GM12878 (cell line): ENCODE data around the gene SLCO1A2. TPM values are rescaled to one million over a fixed set of nuclear protein-coding genes. Genes with fewer than 3 reads are reported as not detected.

Source experiments
- ATAC-seq: fragments of 200-7000 bp; cut with Tn5 transposase; 3 replicates; pipeline ENCODE4 v1.9.1; 2020; ENCODE audit warnings: mild to moderate bottlenecking, moderate library complexity
- BruUV-seq: library from RNA; stranded (reverse); fragments of 400-500 nt; replicated peaks from 2 replicates; lab custom pipeline; 2021; lab: Mats Ljungman, UMichigan
- CTCF ChIA-PET: fragments of 300-600 bp; sonication (Branson Sonifier 250); formaldehyde crosslinking; extraction: SDS; loops from one replicate; lab custom pipeline; 2021; ENCODE audit warnings: inconsistent platforms; lab: Yijun Ruan, JAX
- POLR2A ChIA-PET: fragments of 350-600 bp; formaldehyde crosslinking; extraction: SDS; loops from one replicate; lab custom pipeline; 2021; ENCODE audit warnings: inconsistent platforms; lab: Charles Lee
- RAD21 ChIA-PET: fragments of 300-600 bp; sonication (Branson Sonifier 250); formaldehyde crosslinking; loops from one replicate; lab custom pipeline; 2023; ENCODE audit warnings: antibody characterized with exemption; ENCODE audit not compliant: unreplicated experiment; lab: Charles Lee
- SMC1A ChIA-PET: fragments of 300-600 bp; sonication (Branson Sonifier 250); formaldehyde crosslinking; loops from one replicate; lab custom pipeline; 2023; ENCODE audit not compliant: unreplicated experiment, uncharacterized antibody; lab: Charles Lee
- DNase-seq: peaks from one replicate; pipeline ENCODE4 v3.0.0-alpha.2; 2011; ENCODE audit warnings: low read depth, low spot score
- FAIRE-seq: peaks from 3 replicates; lab custom pipeline; 2011; peaks lifted over from hg19 to GRCh38; lab: Jason Lieb, UNC
- H2AFZ ChIP-seq: 2 replicates; pipeline ENCODE4 v1.6.0; 2011; ENCODE audit warnings: low read depth, low read length, control low read depth; ENCODE audit not compliant: control insufficient read depth
- H3K27ac ChIP-seq: 2 replicates; pipeline ENCODE4 v1.5.1; 2011; ENCODE audit warnings: control low read depth; ENCODE audit not compliant: control insufficient read depth, insufficient read depth
- H3K27me3 ChIP-seq, 2 experiments: replicated peaks in 1 of 2; 2 replicates each; pipeline versions ENCODE4 v1.6.0 to v1.6.1; 2011; ENCODE audit warnings: low read length in 1 of 2; ENCODE audit not compliant: control insufficient read depth in 2 of 2, insufficient read depth in 2 of 2
- H3K36me3 ChIP-seq, 2 experiments: 2 replicates each; pipeline ENCODE4 v1.5.1; 2011; ENCODE audit warnings: low read length in 1 of 2; ENCODE audit not compliant: control insufficient read depth in 2 of 2, insufficient read depth in 2 of 2
- H3K4me1 ChIP-seq: 2 replicates; pipeline ENCODE4 v1.6.1; 2011; ENCODE audit warnings: mild to moderate bottlenecking, low read length, moderate library complexity, mixed read lengths; ENCODE audit not compliant: control insufficient read depth, insufficient read depth
- H3K4me2 ChIP-seq: 2 replicates; pipeline ENCODE4 v1.6.0; 2011; ENCODE audit warnings: control low read depth; ENCODE audit not compliant: control insufficient read depth, insufficient read depth
- H3K4me3 ChIP-seq: fragments of 200-600 bp; sonication (generic); 2 replicates; pipeline ENCODE4 v1.5.1; 2016
- H3K79me2 ChIP-seq: 2 replicates; pipeline ENCODE4 v1.6.0; 2011; ENCODE audit warnings: low read length; ENCODE audit not compliant: control insufficient read depth, insufficient read depth
- H3K9ac ChIP-seq: 2 replicates; pipeline ENCODE4 v1.8.0; 2011; ENCODE audit warnings: low read length, control low read depth, mixed read lengths; ENCODE audit not compliant: control insufficient read depth, insufficient read depth
- H3K9me3 ChIP-seq: replicated peaks from 3 replicates; pipeline ENCODE4 v1.5.1; 2011; ENCODE audit warnings: mild to moderate bottlenecking, low read length; ENCODE audit not compliant: control insufficient read depth, insufficient read depth
- H4K20me1 ChIP-seq: 2 replicates; pipeline ENCODE4 v1.6.0; 2011; ENCODE audit not compliant: control insufficient read depth, insufficient read depth
- ATF2 ChIP-seq: IDR thresholded peaks from 2 replicates; pipeline ENCODE4 v1.6.1; 2012; ENCODE audit warnings: low read length, inconsistent platforms
- ATF7 ChIP-seq: fragments of 450-650 bp; IDR thresholded peaks from 2 replicates; pipeline ENCODE4 v1.6.1; 2016; ENCODE audit warnings: low read depth, mild to moderate bottlenecking
- CHD4 ChIP-seq: fragments of 200-600 bp; sonication (generic); IDR thresholded peaks from 2 replicates; pipeline ENCODE4 v1.6.1; 2016; ENCODE audit warnings: mild to moderate bottlenecking
- E4F1 ChIP-seq: fragments of 450-650 bp; IDR thresholded peaks from 2 replicates; pipeline ENCODE4 v1.6.1; 2018; ENCODE audit warnings: borderline replicate concordance, mild to moderate bottlenecking; ENCODE audit not compliant: partially characterized antibody
- EGR1 ChIP-seq, 2 experiments: IDR thresholded peaks; 1 replicate in 1 of 2; 2 replicates in 1 of 2; pipeline ENCODE4 v1.6.1; 2011 to 2012; ENCODE audit warnings: low read depth in 2 of 2, low read length in 2 of 2, borderline replicate concordance in 1 of 2, mild to moderate bottlenecking in 1 of 2, moderate library complexity in 1 of 2
- ESRRA ChIP-seq: IDR thresholded peaks from 2 replicates; pipeline ENCODE4 v1.6.1; 2012; ENCODE audit warnings: mild to moderate bottlenecking, low read length, improper control_type of control experiment
- IRF3 ChIP-seq: fragments of 450-650 bp; IDR thresholded peaks from 2 replicates; pipeline ENCODE4 v1.6.1; 2014; ENCODE audit warnings: mild to moderate bottlenecking
- KLF5 ChIP-seq: fragments of 450-650 bp; IDR thresholded peaks from 2 replicates; pipeline ENCODE4 v1.6.1; 2014; ENCODE audit warnings: mild to moderate bottlenecking; ENCODE audit not compliant: partially characterized antibody
- MTA3 ChIP-seq: IDR thresholded peaks from 2 replicates; pipeline ENCODE4 v1.6.1; 2012; ENCODE audit warnings: low read length, inconsistent platforms, borderline replicate concordance
- NFYB ChIP-seq: IDR thresholded peaks from 2 replicates; pipeline ENCODE4 v1.6.1; 2011; ENCODE audit warnings: low read depth, mild to moderate bottlenecking, low read length, improper control_type of control experiment, moderate library complexity; ENCODE audit not compliant: insufficient read depth
- NR2C1 ChIP-seq: fragments of 450-650 bp; IDR thresholded peaks from 2 replicates; pipeline ENCODE4 v1.6.1; 2017; ENCODE audit warnings: antibody characterized with exemption, mild to moderate bottlenecking, moderate library complexity
- POLR2A ChIP-seq: IDR thresholded peaks from 2 replicates; pipeline ENCODE4 v1.6.1; 2011; ENCODE audit warnings: low read depth, mild to moderate bottlenecking, low read length
- SIN3A ChIP-seq: IDR thresholded peaks from 2 replicates; pipeline ENCODE4 v1.6.1; 2012; ENCODE audit warnings: low read depth, low read length, improper control_type of control experiment
- SIX5 ChIP-seq: IDR thresholded peaks from 2 replicates; pipeline ENCODE4 v1.6.1; 2011; ENCODE audit warnings: mild to moderate bottlenecking, low read depth, low read length, moderate library complexity; ENCODE audit not compliant: severe bottlenecking
- SUPT20H ChIP-seq: IDR thresholded peaks from 2 replicates; pipeline ENCODE4 v1.6.1; 2011; ENCODE audit warnings: low read depth, mild to moderate bottlenecking, low read length, moderate library complexity, borderline replicate concordance; ENCODE audit not compliant: control insufficient read depth
- USF2 ChIP-seq: IDR thresholded peaks from 2 replicates; pipeline ENCODE4 v1.6.1; 2011; ENCODE audit warnings: low read depth, low read length, improper control_type of control experiment, borderline replicate concordance
- YBX1 ChIP-seq: fragments of 450-650 bp; IDR thresholded peaks from 2 replicates; pipeline ENCODE4 v1.6.1; 2016; ENCODE audit warnings: antibody characterized with exemption
- WGBS: methylation state at CpG from one replicate; pipeline ENCODE4 v1.1.6; 2016; ENCODE audit warnings: low lambda C conversion rate; ENCODE audit not compliant: insufficient replicate concordance, insufficient coverage; ENCODE audit errors: missing lambda C conversion rate; 5-methylcytosine and 5-hydroxymethylcytosine counted together
- in situ Hi-C: fragments of 300-500 bp; cut with MboI; formaldehyde crosslinking; loops from 9 replicates; pipeline ENCODE4 v1.14.3; 2018; ENCODE audit warnings: mixed read lengths
- intact Hi-C: fragments of 100-400 bp; cut with micrococcal nuclease; formaldehyde crosslinking; loops from one replicate; pipeline ENCODE4 v1.14.2; 2022; ENCODE audit not compliant: unreplicated experiment
- polyA plus RNA-seq, 11 experiments: library from polyadenylated mRNA; depleted of rRNA in 4 of 11; unstranded in 6 of 11; stranded (reverse) in 5 of 11; fragments of >200 nt; fragmentation: Nextera tagmentation in 4 of 11; fragmentation: Illumina TruSeq in 1 of 11; extraction: Ambion mirVana in 4 of 11; extraction: Trizol in 1 of 11; gene quantifications; 1 replicate in 1 of 11; 2 replicates in 10 of 11; pipeline versions ENCODE4 v1.2.1 to v1.2.3, GENCODE V29; 2011 to 2016; ENCODE audit warnings: inconsistent platforms in 2 of 11, missing spikeins in 2 of 11, low read depth in 1 of 11
- total RNA-seq, 4 experiments: library from RNA; depleted of rRNA in 3 of 4; stranded (reverse); fragments of >200 nt in 3 of 4; fragmentation: Illumina TruSeq in 1 of 4; extraction: Trizol in 1 of 4; gene quantifications; 2 replicates each; pipeline versions ENCODE4 v1.2.1 to v1.2.3, GENCODE V29; 2013 to 2021
- TF ChIP-seq, protein P1 (sequence below): fragments of 150-350 bp; IDR thresholded peaks from 2 replicates; pipeline ENCODE4 v1.6.1; 2014; ENCODE audit warnings: mild to moderate bottlenecking, low read depth, low read length

The SLCO1A2 gene
- total and polyA plus RNA-seq, 10 of the 15 experiments (the other 5 are each of a cell fraction or from before 2014, with no cell fraction given): not detected

- no peak for TF ChIP-seq NR2C1
- no peak for TF ChIP-seq EGR1 (IDR thresholded peaks at IDR 0.05; ENCODE audit: borderline replicate concordance in 1 of 2, low read depth in 2 of 2, low read length in 2 of 2)
- no peak for TF ChIP-seq YBX1
- TF ChIP-seq ATF7: no peak
- TF ChIP-seq SUPT20H: no peak
- no peak for TF ChIP-seq KLF5
- TF ChIP-seq NFYB: no peak
- TF ChIP-seq, protein P1, sequence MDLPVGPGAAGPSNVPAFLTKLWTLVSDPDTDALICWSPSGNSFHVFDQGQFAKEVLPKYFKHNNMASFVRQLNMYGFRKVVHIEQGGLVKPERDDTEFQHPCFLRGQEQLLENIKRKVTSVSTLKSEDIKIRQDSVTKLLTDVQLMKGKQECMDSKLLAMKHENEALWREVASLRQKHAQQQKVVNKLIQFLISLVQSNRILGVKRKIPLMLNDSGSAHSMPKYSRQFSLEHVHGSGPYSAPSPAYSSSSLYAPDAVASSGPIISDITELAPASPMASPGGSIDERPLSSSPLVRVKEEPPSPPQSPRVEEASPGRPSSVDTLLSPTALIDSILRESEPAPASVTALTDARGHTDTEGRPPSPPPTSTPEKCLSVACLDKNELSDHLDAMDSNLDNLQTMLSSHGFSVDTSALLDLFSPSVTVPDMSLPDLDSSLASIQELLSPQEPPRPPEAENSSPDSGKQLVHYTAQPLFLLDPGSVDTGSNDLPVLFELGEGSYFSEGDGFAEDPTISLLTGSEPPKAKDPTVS: no peak
- no peak for TF ChIP-seq USF2
- no peak for TF ChIP-seq CHD4
- TF ChIP-seq ESRRA: no peak
- TF ChIP-seq MTA3: no peak
- TF ChIP-seq SIN3A: no peak
- TF ChIP-seq IRF3: no peak
- TF ChIP-seq E4F1: no peak
- no peak for TF ChIP-seq SIX5
- TF ChIP-seq ATF2: no peak
- no peak for TF ChIP-seq POLR2A
- Histone ChIP-seq H3K36me3 (no peaks in the 10 kb centered on the region), H3K4me1 (no peaks in the 10 kb centered on the region), H2AFZ (no peak overlapping the region), H3K4me2 (no peak overlapping the region), H3K27ac (no peak overlapping the region), H3K27me3 (no peaks in the 10 kb centered on the region), H4K20me1 (no peaks in the 10 kb centered on the region), H3K4me3 (no peak overlapping the region), H3K79me2 (no peaks in the 10 kb centered on the region), H3K9me3 (no peaks in the 10 kb centered on the region), H3K9ac (no peak overlapping the region)
- BruUV-seq: no TSS peak
- in situ Hi-C loops (no loop called here), intact Hi-C loops (no loop called here)
- FAIRE-seq: no peak
- WGBS: 52% methylated on average over 2 of the region's 2 CpGs
- ChIA-PET RAD21 (no interaction called here), CTCF (no interaction called here), POLR2A (no interaction called here), SMC1A (no interaction called here)
- no peak for ATAC-seq
- DNase-seq: no peak
Observed at GRCh38 chr12:21384261-21384660, 49.5 kb upstream of the SLCO1A2 start.
